SK-N-SH (cell line): ENCODE measurements around the gene ZNF229.
"Not testable (repeated sequence)": the region's sequence is repeated elsewhere in the genome, so short reads cannot be mapped to it uniquely, and the experiment has no call there.

Experiments
- CHD2 ChIP-seq: fragments of 150-350 bp; IDR thresholded peaks from 2 replicates; pipeline ENCODE4 v1.6.1; 2018; ENCODE audit warnings: low read length; ENCODE audit not compliant: partially characterized antibody
- GABPA ChIP-seq: IDR thresholded peaks from 2 replicates; pipeline ENCODE4 v1.4.0; 2012; ENCODE audit warnings: low read depth, mild to moderate bottlenecking
- RCOR1 ChIP-seq: fragments of 150-350 bp; IDR thresholded peaks from 2 replicates; pipeline ENCODE4 v1.6.1; 2017; ENCODE audit warnings: antibody characterized with exemption, low read length
- SMC3 ChIP-seq: IDR thresholded peaks from 2 replicates; pipeline ENCODE4 v1.6.1; 2012; ENCODE audit warnings: low read depth, low read length, improper control_type of control experiment
- TEAD4 ChIP-seq: IDR thresholded peaks from 2 replicates; pipeline ENCODE4 v1.4.0; 2012; ENCODE audit warnings: mild to moderate bottlenecking, borderline replicate concordance; ENCODE audit not compliant: insufficient read depth
- YY1 ChIP-seq: IDR thresholded peaks from 2 replicates; pipeline ENCODE4 v1.4.0; 2012; ENCODE audit warnings: low read depth, mild to moderate bottlenecking
- TF ChIP-seq, protein P1 (sequence below): fragments of 200-600 bp; sonication (generic); IDR thresholded peaks from 2 replicates; pipeline ENCODE4 v1.6.1; 2017; ENCODE audit warnings: antibody characterized with exemption, mild to moderate bottlenecking, moderate library complexity
- TF ChIP-seq, protein P2 (sequence below): fragments of 150-350 bp; IDR thresholded peaks from 2 replicates; pipeline ENCODE4 v1.6.1; 2017; ENCODE audit warnings: antibody characterized with exemption, low read length, low read depth, borderline replicate concordance
- TF ChIP-seq, protein P3 (sequence below): IDR thresholded peaks from 2 replicates; pipeline ENCODE4 v1.4.0; 2012; ENCODE audit warnings: low read depth

DNA sequence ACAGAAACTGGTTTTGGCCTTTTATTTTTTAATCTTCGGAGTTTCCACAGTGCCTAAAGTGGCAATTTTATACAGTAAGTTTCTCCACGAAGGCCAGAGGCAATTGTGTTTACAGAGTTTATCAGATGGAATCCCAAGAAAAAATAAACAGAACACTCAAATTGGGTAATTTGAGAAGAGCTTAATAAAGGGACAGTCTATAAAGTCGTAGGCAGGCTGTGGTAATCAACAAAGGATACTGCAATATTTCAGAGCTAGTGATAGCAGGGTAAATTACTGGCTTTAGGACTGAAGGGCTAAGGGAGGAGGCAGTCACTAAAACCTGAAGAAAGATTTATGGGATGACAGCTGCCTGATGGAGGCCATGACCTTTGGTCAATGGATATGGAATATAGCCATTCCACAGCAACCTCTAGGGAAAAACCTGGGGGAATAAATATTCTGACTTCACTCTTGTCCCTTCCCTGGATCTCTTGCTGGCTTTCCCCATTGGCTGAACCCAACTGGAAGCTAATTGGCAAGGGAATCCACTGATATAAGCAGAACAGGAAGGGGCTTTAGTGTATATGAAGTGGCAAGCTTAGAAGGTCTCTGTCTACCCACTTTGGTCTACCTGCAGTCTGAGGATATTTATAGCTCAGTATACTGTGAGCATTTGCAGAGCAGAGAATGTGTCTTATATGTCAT lies 14.5 kb upstream of the ZNF229 start:
- TF ChIP-seq, protein P1, sequence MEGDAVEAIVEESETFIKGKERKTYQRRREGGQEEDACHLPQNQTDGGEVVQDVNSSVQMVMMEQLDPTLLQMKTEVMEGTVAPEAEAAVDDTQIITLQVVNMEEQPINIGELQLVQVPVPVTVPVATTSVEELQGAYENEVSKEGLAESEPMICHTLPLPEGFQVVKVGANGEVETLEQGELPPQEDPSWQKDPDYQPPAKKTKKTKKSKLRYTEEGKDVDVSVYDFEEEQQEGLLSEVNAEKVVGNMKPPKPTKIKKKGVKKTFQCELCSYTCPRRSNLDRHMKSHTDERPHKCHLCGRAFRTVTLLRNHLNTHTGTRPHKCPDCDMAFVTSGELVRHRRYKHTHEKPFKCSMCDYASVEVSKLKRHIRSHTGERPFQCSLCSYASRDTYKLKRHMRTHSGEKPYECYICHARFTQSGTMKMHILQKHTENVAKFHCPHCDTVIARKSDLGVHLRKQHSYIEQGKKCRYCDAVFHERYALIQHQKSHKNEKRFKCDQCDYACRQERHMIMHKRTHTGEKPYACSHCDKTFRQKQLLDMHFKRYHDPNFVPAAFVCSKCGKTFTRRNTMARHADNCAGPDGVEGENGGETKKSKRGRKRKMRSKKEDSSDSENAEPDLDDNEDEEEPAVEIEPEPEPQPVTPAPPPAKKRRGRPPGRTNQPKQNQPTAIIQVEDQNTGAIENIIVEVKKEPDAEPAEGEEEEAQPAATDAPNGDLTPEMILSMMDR = not testable (repeated sequence)
- TF ChIP-seq RCOR1, TEAD4, CHD2, SMC3, GABPA, YY1: not testable (repeated sequence)
- TF ChIP-seq, protein P2, sequence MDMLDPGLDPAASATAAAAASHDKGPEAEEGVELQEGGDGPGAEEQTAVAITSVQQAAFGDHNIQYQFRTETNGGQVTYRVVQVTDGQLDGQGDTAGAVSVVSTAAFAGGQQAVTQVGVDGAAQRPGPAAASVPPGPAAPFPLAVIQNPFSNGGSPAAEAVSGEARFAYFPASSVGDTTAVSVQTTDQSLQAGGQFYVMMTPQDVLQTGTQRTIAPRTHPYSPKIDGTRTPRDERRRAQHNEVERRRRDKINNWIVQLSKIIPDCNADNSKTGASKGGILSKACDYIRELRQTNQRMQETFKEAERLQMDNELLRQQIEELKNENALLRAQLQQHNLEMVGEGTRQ = not testable (repeated sequence)
- TF ChIP-seq, protein P3, sequence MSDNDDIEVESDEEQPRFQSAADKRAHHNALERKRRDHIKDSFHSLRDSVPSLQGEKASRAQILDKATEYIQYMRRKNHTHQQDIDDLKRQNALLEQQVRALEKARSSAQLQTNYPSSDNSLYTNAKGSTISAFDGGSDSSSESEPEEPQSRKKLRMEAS = not testable (repeated sequence)
